Nephron progenitor cell (in vitro differentiated cells): Measurements from ENCODE around the gene CKAP4.

Source experiments
- DNase-seq: peaks from one replicate; pipeline ENCODE4 v3.0.0; 2021
- H3K27ac Mint-ChIP-seq: 2 replicates; pipeline ENCODE4 v1.8.0; 2021; ENCODE audit warnings: mild to moderate bottlenecking, moderate library complexity, mixed read lengths
- H3K27me3 Mint-ChIP-seq: 2 replicates; pipeline ENCODE4 v1.8.0; 2021; ENCODE audit warnings: mild to moderate bottlenecking, low read depth, mixed read lengths; ENCODE audit not compliant: poor library complexity
- H3K36me3 Mint-ChIP-seq: 2 replicates; pipeline ENCODE4 v1.8.0; 2021; ENCODE audit warnings: low read depth, mixed read lengths
- H3K4me1 Mint-ChIP-seq: 2 replicates; pipeline ENCODE4 v1.8.0; 2021; ENCODE audit warnings: mixed read lengths
- H3K4me3 Mint-ChIP-seq: 2 replicates; pipeline ENCODE4 v1.8.0; 2021; ENCODE audit warnings: mild to moderate bottlenecking, moderate library complexity, mixed read lengths
- H3K9me3 Mint-ChIP-seq: 2 replicates; pipeline ENCODE4 v1.8.0; 2021; ENCODE audit warnings: mild to moderate bottlenecking, moderate library complexity, mixed read lengths
- TF ChIP-seq, protein P1 (sequence below): fragments of 200-600 bp; sonication (generic); IDR thresholded peaks from 2 replicates; pipeline ENCODE4 v1.5.0; 2021; ENCODE audit warnings: antibody characterized with exemption

CKAP4 gene

DNA sequence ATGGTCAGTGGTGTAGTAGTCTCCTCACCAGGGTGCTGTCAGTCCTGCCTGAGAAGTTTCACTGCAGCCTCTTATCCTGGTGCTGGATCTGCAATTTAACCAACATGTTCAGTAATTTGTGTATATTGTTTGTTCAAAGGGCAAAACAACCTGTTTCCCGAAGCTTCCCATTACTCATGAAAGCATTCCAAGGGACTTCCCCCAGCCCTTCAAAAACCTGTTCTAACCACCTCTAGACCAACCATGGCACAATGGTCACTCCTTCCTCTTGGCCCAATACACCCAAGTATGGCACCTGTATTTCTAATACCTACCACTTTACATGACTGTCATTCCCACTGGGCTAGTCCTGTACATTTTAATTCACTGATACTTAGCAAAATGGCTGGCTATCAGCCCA is 12.1 kb downstream of the CKAP4 start:
- no peak overlapping the region for H3K4me3 Mint-ChIP-seq
- DNase-seq, result no peak
- H3K36me3 Mint-ChIP-seq, result peaks cover 52% of the 10 kb centered on the region
- no peaks in the 10 kb centered on the region for H3K27me3 Mint-ChIP-seq
- H3K9me3 Mint-ChIP-seq, result no peaks in the 10 kb centered on the region
- TF ChIP-seq, protein P1, sequence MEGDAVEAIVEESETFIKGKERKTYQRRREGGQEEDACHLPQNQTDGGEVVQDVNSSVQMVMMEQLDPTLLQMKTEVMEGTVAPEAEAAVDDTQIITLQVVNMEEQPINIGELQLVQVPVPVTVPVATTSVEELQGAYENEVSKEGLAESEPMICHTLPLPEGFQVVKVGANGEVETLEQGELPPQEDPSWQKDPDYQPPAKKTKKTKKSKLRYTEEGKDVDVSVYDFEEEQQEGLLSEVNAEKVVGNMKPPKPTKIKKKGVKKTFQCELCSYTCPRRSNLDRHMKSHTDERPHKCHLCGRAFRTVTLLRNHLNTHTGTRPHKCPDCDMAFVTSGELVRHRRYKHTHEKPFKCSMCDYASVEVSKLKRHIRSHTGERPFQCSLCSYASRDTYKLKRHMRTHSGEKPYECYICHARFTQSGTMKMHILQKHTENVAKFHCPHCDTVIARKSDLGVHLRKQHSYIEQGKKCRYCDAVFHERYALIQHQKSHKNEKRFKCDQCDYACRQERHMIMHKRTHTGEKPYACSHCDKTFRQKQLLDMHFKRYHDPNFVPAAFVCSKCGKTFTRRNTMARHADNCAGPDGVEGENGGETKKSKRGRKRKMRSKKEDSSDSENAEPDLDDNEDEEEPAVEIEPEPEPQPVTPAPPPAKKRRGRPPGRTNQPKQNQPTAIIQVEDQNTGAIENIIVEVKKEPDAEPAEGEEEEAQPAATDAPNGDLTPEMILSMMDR, result no peak
- no peak overlapping the region for H3K27ac Mint-ChIP-seq
- peaks cover 27% of the 10 kb centered on the region for H3K4me1 Mint-ChIP-seq

DNA sequence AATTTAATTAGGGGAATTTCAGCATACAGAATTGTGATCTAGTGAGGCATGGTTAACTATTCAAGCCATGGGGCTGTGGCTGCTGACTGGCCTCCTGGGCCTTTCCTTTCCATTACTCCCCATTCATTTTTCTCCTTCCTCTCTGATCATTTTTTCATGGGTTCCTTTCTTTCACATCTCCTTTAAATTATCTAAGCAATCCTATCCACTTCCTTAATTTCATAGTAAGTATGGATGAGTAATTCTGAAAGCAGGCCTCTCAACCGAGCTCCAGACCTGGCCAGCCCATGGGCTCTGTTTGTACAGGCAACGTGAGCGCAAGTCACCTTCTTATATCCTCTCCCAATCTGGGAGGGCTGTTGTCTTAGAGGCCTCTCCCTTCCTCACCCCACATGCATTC is 13.4 kb downstream of the CKAP4 start:
- no peak overlapping the region for H3K4me3 Mint-ChIP-seq
- H3K27me3 Mint-ChIP-seq, result no peaks in the 10 kb centered on the region
- H3K9me3 Mint-ChIP-seq, result no peaks in the 10 kb centered on the region
- H3K36me3 Mint-ChIP-seq, result peaks cover 39% of the 10 kb centered on the region
- DNase-seq, result no peak
- peaks cover 21% of the 10 kb centered on the region for H3K4me1 Mint-ChIP-seq
- TF ChIP-seq, protein P1, result no peak
- H3K27ac Mint-ChIP-seq, result peak overlapping the region; percentile 46

DNA sequence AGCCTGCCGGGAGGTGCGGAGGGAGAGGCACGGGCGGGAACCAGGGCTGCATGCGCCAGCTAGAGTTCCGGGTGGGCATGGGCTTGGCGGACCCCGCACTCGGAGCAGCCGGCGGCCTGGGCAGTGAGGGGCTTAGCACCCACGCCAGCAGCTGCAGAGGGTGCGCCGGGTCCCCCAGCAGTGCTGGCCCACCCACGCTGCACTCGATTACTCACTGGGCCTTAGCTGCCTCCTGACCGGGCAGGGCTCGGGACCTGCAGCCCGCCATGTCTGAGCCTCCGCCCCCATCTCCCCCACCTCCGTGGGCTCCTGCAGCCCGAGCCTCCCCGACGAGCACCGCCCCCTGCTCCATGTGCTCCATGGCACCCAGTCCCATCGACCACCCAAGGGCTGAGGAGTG is 14.8 kb downstream of the CKAP4 start:
- Mint-ChIP-seq H3K27me3 (no peaks in the 10 kb centered on the region), H3K36me3 (peaks cover 29% of the 10 kb centered on the region), H3K4me3 (no peak overlapping the region), H3K27ac (no peak overlapping the region), H3K4me1 (peaks cover 10% of the 10 kb centered on the region), H3K9me3 (no peaks in the 10 kb centered on the region)
- TF ChIP-seq, protein P1, result no peak
- no peak for DNase-seq

DNA sequence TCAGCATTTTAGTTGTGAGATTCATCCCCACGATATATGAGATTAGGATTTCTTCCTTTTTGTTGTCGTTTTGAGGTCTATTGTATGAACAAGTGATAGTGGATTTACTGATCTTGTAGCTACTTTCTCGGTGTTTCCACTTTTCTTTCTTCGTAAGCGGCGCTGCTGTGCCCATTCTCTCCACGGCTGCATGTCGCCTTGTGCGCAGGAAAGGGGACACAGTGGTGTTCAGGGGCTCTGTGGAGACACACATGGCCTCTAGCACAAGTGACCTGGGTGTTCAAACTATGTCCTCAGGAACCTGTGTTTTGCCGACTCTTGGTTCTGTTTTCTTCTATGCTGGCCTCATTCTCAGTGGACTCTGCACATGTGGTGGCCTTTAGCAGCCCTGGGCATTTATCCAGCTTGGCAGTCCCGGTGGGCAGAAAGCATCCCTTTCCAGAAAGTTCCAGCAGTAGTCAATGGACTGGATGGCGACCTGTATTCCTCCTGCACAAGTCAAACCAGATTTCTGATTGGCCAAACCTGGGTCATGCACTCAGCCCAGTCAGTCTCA is 18.7 kb downstream of the CKAP4 start:
- no peak for DNase-seq
- TF ChIP-seq, protein P1, result no peak
- Mint-ChIP-seq H3K36me3 (peaks cover 7% of the 10 kb centered on the region), H3K4me1 (peaks cover 47% of the 10 kb centered on the region), H3K4me3 (no peak overlapping the region), H3K27ac (peak overlapping the region; percentile 43), H3K9me3 (no peaks in the 10 kb centered on the region), H3K27me3 (no peaks in the 10 kb centered on the region)

DNA sequence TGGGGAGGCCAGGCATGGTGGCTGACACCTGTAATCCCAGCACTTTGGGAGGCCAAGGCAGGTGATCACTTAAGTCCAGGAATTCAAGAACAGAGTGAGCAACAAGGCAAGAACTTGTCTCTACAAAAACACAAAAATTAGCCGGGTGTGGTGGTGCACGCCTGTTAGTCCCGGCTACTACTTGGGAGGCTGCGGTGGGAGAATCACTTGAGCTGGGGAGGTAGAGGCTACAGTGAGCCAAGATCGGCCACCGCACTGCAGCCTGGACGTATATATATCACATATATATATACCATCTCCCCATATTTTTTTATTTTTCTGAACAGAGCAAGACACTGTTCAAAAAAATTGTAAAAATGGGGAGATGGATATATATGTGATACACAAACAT is 19.5 kb downstream of the CKAP4 start:
- no peak overlapping the region for H3K27ac Mint-ChIP-seq
- no peak overlapping the region for H3K4me3 Mint-ChIP-seq
- H3K36me3 Mint-ChIP-seq, result no peaks in the 10 kb centered on the region

More for the DNA sequence above, 19.5 kb downstream of the CKAP4 start:
- H3K9me3 Mint-ChIP-seq, result no peaks in the 10 kb centered on the region
- TF ChIP-seq, protein P1, result no peak
- H3K4me1 Mint-ChIP-seq, result peaks cover 55% of the 10 kb centered on the region
- no peaks in the 10 kb centered on the region for H3K27me3 Mint-ChIP-seq
- no peak for DNase-seq
